Peyer's patch (tissue), 4 donors: ENCODE results near the gene TMEM140. TPM values are rescaled to one million over a fixed set of nuclear protein-coding genes. Genes with fewer than 3 reads are reported as not detected.

Experiments used
- DNase-seq, 3 donors: peaks; one replicate each; pipeline ENCODE4 v3.0.0-alpha.2; 2017 to 2019
- H3K27ac ChIP-seq, 4 donors: fragments of 200-600 bp; sonication (generic); one replicate each; pipeline ENCODE4 v1.5.1; 2016 to 2019
- H3K27me3 ChIP-seq, 2 donors: fragments of 200-600 bp; sonication (generic); one replicate each; pipeline ENCODE4 v1.5.1; 2019
- H3K36me3 ChIP-seq, 3 donors: fragments of 200-600 bp; sonication (generic); one replicate each; pipeline ENCODE4 v1.5.1; 2016 to 2019
- H3K4me1 ChIP-seq, 4 donors: fragments of 200-600 bp; sonication (generic); one replicate each; pipeline ENCODE4 v1.5.1; 2016 to 2019
- H3K4me3 ChIP-seq, 4 donors: fragments of 200-600 bp; sonication (generic); 1 replicate in 3 of 4; 2 replicates in 1 of 4; pipeline ENCODE4 v1.5.1; 2016 to 2019; ENCODE audit warnings: mild to moderate bottlenecking in 1 of 4
- H3K9me3 ChIP-seq, 4 donors: fragments of 200-600 bp; sonication (generic); one replicate each; pipeline ENCODE4 v1.5.1; 2016 to 2019; ENCODE audit warnings: mild to moderate bottlenecking in 1 of 4
- CTCF ChIP-seq, 6 experiments: fragments of 450-650 bp in 4 of 6; fragments of 200-600 bp in 2 of 6; sonication (generic) in 1 of 6; IDR thresholded peaks; one replicate each; pipeline ENCODE4 v1.5.1; 2017 to 2019; ENCODE audit warnings: antibody characterized with exemption in 6 of 6, mild to moderate bottlenecking in 3 of 6, moderate library complexity in 1 of 6
- POLR2A ChIP-seq, 2 donors: fragments of 450-650 bp; IDR thresholded peaks; one replicate each; pipeline ENCODE4 v1.5.1; 2017; ENCODE audit warnings: antibody characterized with exemption in 2 of 2, mild to moderate bottlenecking in 2 of 2, moderate library complexity in 2 of 2
- total RNA-seq, 4 donors: library from RNA; depleted of rRNA; stranded (reverse); fragments of >200 nt; gene quantifications; one replicate each; pipeline ENCODE4 v1.1.0, GENCODE V29; 2016

Gene TMEM140
- total RNA-seq, 4 donors from 2014 or later: 33.4 to 39.6 (median 36.5) TPM

GRCh38 chr7:135177028-135177696 lies 29.3 kb downstream of the TMEM140 start:
- H3K36me3 ChIP-seq: peaks cover 0 to 4% (median 0%) of the 10 kb centered on the region in 3 donors
- no peak for DNase-seq
- no peak overlapping the region for H3K4me3 ChIP-seq
- no peaks in the 10 kb centered on the region for H3K4me1 ChIP-seq
- no peak overlapping the region for H3K27ac ChIP-seq
- TF ChIP-seq CTCF (IDR thresholded peaks at IDR 0.05) (no peak), POLR2A (IDR thresholded peaks at IDR 0.05) (no peak)
- peaks cover 0 to 26% (median 7%) of the 10 kb centered on the region in 4 donors for H3K9me3 ChIP-seq
- H3K27me3 ChIP-seq: no peaks in the 10 kb centered on the region

GRCh38 chr7:135178364-135178763 lies 30.5 kb downstream of the TMEM140 start:
- H3K27me3 ChIP-seq: no peaks in the 10 kb centered on the region
- DNase-seq: no peak
- H3K27ac ChIP-seq: no peak overlapping the region
- H3K36me3 ChIP-seq: peaks cover 0 to 13% (median 0%) of the 10 kb centered on the region in 3 donors
- TF ChIP-seq CTCF (IDR thresholded peaks at IDR 0.05): no peak
- TF ChIP-seq POLR2A (IDR thresholded peaks at IDR 0.05): no peak
- no peaks in the 10 kb centered on the region for H3K4me1 ChIP-seq
- peaks cover 0 to 37% (median 10%) of the 10 kb centered on the region in 4 donors for H3K9me3 ChIP-seq
- H3K4me3 ChIP-seq: no peak overlapping the region

- no peak for DNase-seq
- H3K27me3 ChIP-seq: no peaks in the 10 kb centered on the region
- no peaks in the 10 kb centered on the region for H3K4me1 ChIP-seq
- no peak overlapping the region for H3K27ac ChIP-seq
- TF ChIP-seq CTCF (IDR thresholded peaks at IDR 0.05) (no peak), POLR2A (IDR thresholded peaks at IDR 0.05) (no peak)
- H3K4me3 ChIP-seq: no peak overlapping the region
- H3K36me3 ChIP-seq: peaks cover 0 to 20% (median 0%) of the 10 kb centered on the region in 3 donors
- H3K9me3 ChIP-seq: peaks cover 0 to 38% (median 10%) of the 10 kb centered on the region in 4 donors
These were observed 31.6 kb downstream of the TMEM140 start for GRCh38 chr7:135179321-135179925.

- peaks cover 0 to 27% (median 0%) of the 10 kb centered on the region in 3 donors for H3K36me3 ChIP-seq
- no peak overlapping the region for H3K4me3 ChIP-seq
- H3K27ac ChIP-seq: no peak overlapping the region
- TF ChIP-seq POLR2A (IDR thresholded peaks at IDR 0.05) (no peak), CTCF (IDR thresholded peaks at IDR 0.05) (no peak)
- no peaks in the 10 kb centered on the region for H3K27me3 ChIP-seq
- H3K4me1 ChIP-seq: no peaks in the 10 kb centered on the region
- H3K9me3 ChIP-seq: peaks cover 0 to 38% (median 10%) of the 10 kb centered on the region in 4 donors
- DNase-seq: no peak
These were observed 32.2 kb downstream of the TMEM140 start for GRCh38 chr7:135180122-135180521.

- no peak overlapping the region for H3K27ac ChIP-seq
- peaks cover 0 to 38% (median 10%) of the 10 kb centered on the region in 4 donors for H3K9me3 ChIP-seq
- no peak for DNase-seq
- peaks cover 0 to 40% (median 0%) of the 10 kb centered on the region in 3 donors for H3K36me3 ChIP-seq
- H3K4me3 ChIP-seq: no peak overlapping the region
- no peaks in the 10 kb centered on the region for H3K4me1 ChIP-seq
- no peaks in the 10 kb centered on the region for H3K27me3 ChIP-seq
- TF ChIP-seq CTCF (IDR thresholded peaks at IDR 0.05) (no peak), POLR2A (IDR thresholded peaks at IDR 0.05) (no peak)
These were observed 33.5 kb downstream of the TMEM140 start for GRCh38 chr7:135181261-135181928.
